ENCODE measurements around the gene P2RY4.
"Not testable (repeated sequence)": the region's sequence is repeated elsewhere in the genome, so short reads cannot be mapped to it uniquely, and the experiment has no call there.

P2RY4 gene

DNA sequence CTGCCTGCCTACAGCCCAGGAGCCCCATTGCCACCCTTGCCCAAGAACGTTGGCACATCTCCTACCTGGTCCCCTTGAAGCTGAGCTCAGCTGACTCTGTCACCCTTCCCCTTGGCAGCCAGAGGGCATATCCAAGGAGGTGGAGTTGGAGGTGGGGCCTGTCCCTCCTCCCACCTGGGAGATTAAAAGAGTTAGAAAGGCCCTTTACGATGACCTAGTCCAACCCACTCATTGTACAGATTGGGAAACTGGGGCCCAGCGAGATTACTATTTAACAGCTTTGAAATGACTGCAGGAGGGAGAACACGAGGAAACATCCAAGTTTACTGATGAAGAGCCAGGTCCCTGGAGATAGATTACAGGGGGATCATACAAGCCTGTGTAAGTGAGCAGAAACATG, at the start of gene P2RY4:
Gene P2RY4 (minus strand): TSS at position 101 of the 400 bp plus-strand sequence. CDS start 580 bp downstream, outside the sequence.
- DNase-seq, result no peak

- no peak for DNase-seq
Measured at GRCh38 chrX:70301716-70302115, 41.7 kb upstream of the P2RY4 start.

GRCh38 chrX:70293621-70294020, 33.6 kb upstream of the P2RY4 start:
- DNase-seq, result no peak

- DNase-seq, result no peak
Measured at GRCh38 chrX:70292788-70293187, 32.8 kb upstream of the P2RY4 start.

DNA sequence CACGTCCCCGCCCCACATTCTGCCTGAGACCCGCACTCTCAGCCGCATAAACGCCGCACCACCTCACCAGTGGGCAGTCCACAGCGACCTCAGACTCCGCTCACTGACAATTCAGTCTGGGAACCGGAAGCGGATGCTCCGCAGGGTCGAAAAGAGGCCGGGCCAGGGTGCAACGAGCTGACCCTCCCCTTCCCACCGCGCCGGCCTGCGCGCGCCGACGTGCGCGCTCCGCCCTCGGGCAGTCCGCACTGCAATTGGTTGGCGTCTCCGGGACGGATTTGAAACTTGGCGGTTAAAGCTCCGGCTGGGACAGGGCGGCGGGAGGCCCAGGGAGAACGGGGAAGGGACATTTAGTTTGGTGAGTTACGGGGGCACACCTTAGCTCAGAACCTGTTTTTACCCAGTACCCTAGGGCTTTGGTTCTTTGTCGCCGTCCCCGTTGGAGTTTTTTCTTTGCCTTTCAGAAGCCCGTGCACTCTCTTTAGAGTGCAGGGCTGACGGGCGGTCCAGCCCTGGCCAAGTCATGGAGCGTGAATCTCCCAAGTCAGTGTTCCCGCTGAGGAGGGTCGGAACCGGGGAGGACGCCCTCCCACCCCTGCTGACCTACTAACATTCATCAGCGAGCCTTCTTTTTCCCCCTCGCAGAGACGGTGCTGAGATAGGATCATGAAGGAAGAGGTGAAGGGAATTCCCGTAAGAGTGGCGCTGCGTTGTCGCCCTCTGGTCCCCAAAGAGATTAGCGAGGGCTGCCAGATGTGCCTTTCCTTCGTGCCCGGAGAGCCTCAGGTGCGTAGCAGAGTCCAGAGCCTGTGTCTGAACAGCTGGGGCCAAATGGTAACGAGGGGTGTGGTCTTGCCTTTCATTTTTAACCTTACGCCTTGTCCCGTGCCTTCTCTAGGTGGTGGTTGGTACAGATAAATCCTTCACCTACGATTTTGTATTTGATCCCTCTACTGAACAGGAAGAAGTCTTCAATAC, 30.1 kb upstream of the P2RY4 start, which contains the start of the genes KIF4A and PDZD11:
Gene KIF4A (plus strand): TSS at position 312 of the 978 bp plus-strand sequence. CDS start 355 bp downstream, at position 667.
Gene PDZD11 (minus strand): TSS at position 135 of the 978 bp plus-strand sequence. CDS start 586 bp downstream, outside the sequence.
- DNase-seq, result peak; percentile 55

GRCh38 chrX:70289168-70289792, 29.3 kb upstream of the P2RY4 start:
- no peak for DNase-seq

- DNase-seq, result no peak
Measured at GRCh38 chrX:70281951-70282350, 21.9 kb upstream of the P2RY4 start, which contains the start of gene RAB41. Gene RAB41 (plus strand): TSS chrX:70282172. CDS start chrX:70282218, 46 bp downstream.

- DNase-seq, result no peak
Measured at GRCh38 chrX:70280573-70280972, 20.6 kb upstream of the P2RY4 start.

DNA sequence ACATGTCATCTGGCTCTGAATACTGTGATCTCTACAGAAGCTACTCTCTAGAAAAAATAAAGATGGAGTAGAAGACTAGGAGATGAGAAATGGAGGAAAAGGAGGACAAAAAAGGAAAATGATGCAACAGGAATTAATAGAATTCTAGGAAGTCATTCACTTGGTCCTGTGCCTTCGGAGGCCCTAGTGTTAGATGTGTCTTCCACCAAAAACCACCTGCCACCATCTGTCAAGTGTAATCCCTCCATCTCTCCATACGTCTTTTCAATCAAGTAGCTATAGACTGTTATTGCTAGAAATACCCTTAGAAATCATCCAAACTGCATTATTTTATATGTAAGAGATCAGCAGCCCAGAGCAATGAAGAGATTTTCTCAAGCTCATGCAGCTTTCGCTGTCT, 19.1 kb upstream of the P2RY4 start:
- DNase-seq, result no peak

DNA sequence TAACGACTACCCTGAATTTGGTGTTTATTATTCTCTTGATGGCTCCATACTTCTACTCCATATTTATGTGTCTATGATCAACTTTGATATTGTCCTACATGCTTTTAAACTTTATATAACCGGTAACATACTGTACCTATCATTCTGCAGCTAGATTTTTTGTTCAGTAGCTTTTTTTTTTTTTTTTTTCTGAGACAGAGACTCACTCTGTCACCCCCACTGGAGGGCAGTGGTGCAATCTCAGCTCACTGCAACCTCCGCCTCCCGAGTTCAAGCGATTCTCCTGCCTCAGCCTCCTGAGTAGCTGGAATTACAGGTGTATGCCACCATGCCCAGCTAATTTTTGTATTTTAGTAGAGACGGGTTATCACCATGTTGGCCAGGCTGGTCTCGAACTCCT, 14.0 kb upstream of the P2RY4 start:
- not testable (repeated sequence) for DNase-seq

DNA sequence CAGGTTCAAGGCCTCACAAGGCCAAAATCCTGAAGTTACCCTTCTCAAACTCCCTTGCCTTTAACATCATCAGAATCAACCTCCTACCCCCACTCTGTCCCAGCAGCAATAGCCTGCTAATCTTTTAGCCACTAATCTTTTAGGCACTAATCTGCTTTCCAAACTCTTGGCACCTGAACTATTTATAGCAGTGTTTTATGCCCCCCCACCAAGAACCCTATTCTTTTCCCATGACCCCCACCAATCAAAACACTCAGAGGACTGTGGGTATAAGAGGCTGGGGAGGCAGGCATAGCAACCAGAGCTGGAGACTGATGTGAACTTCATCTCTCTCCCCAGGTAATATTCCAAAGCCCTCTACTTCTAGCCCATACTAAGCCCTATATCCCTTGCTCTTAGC, 8.0 kb upstream of the P2RY4 start, which contains the start of gene ARR3:
Gene ARR3 (plus strand): TSS at position 301 of the 400 bp plus-strand sequence. CDS start 1,052 bp downstream, outside the sequence.
- DNase-seq, result no peak

DNA sequence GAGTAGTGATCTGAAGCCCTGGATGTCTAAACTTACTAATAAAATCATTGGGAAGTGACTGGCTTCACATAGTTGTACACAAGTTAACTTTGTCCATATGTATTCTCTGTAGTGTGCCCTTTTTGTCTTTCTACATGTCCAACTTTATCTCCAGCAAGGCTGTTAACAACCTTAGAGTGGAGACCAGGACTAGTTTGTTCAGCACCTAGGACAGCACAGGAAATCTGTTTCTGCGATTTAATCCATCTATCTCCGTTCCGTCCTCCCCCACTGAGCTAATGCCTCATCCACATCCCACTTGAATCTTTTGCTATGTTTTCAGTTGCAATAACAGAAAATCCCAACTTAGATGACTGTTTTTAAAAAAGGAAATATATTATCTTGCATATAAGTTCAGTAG, 4.8 kb upstream of the P2RY4 start:
- no peak for DNase-seq

DNA sequence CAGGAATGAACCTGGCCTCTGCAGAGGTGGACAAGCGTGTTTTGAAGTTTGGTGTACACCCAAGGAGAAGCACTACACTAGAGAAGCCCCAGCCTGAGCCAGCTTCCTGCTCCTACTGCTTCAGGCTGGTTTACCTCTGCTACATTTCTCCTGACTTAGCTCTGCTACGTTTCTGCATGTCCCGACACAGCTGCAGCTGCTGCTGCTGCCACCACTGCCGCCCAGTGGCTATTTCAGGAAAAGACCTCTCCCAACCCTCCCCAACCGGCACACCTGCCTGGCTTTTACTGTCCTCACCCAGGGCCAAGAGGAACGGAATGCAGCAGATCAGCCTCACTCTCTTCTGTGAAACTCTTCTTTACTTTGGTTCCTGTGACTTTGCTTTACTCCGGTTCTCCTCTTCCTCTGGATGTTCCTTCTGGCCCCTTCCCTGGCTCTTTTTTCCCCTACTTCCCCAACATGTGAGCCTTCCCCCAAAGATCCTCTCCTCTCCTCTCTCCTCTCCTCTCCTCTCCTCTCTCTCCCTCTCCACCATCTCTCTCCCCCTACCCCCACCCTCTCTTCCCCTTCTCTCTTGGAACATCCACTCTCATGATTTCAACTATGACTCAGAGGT, 3.1 kb upstream of the P2RY4 start:
- DNase-seq, result no peak

DNA sequence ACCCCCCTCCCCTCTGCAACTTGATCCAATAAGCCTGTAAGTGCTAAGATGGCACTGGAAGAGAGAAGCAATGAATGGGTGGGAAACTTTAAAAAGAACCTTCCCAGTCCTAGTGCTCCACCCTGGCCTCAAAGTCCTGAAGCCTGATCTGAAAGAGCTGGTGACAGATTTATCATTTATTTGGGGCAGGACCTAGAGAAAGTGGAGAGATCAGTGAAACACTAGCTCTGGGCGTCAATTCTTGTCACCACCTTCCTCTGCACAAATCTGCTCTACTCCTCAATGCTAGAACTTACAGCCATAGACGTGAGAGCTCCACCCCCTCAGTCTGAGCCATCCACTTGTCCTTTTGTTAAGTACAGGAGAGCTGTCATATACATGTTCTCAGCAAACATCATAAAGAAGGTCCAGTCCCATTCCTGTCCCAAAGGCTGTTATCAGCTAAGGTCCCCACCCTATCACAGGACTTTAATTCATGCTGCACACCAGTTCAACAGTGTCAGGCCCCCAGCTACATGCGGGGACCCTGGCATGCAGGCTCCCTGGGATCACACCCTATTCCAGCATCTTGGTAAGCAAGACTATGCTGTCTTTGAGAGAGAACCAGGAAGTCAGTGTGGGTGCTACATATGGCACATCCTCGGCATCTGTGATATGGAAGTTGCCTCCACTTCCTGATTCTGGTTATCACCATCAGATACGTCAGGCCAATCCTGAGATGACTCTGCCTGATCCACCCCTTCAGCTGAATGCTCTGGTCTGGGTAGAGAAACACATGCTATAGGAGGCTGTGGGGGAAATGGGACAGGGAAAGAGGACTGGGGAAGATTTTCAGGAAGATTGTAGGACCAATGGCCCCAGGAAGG, 2.3 kb downstream of the P2RY4 start:
- DNase-seq, result no peak

- no peak for DNase-seq
Measured at GRCh38 chrX:70255452-70255851, 4.6 kb downstream of the P2RY4 start.

DNA sequence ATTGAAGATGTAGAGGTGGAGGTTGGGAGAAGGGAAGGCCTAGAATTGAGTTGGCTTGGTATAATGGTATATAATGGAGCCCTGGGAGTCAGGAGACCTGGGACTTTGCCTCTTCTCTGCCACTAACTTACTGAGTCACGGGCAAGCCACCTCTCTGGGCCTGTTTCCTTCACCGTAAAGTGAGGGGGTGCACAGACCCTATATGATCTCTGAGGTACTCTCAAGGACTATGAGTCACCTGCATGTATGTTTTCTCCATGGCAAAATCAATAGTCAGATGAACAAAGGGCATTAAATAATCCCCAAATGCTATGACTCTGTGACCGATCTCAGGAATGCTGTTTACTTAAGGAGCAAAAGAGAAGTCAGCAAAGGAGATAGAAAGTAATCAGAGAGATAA, 5.1 kb downstream of the P2RY4 start:
- DNase-seq, result no peak

DNA sequence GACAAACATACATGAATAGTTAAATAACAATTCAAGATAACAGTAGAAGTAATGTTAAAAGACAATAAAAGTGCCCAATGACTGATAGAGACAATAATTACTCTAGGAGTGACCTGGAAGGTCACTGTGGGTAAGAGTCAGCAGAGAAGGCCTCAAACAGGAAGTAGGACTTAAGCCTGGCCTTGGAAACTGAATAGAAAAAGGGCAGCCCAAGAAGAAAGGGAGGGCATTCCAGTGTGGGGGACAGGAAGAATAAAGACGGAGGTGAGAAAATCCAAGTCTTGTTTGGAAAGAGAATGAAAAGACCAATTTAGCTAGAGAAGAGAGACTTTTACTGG, 6.0 kb downstream of the P2RY4 start:
- DNase-seq, result no peak

DNA sequence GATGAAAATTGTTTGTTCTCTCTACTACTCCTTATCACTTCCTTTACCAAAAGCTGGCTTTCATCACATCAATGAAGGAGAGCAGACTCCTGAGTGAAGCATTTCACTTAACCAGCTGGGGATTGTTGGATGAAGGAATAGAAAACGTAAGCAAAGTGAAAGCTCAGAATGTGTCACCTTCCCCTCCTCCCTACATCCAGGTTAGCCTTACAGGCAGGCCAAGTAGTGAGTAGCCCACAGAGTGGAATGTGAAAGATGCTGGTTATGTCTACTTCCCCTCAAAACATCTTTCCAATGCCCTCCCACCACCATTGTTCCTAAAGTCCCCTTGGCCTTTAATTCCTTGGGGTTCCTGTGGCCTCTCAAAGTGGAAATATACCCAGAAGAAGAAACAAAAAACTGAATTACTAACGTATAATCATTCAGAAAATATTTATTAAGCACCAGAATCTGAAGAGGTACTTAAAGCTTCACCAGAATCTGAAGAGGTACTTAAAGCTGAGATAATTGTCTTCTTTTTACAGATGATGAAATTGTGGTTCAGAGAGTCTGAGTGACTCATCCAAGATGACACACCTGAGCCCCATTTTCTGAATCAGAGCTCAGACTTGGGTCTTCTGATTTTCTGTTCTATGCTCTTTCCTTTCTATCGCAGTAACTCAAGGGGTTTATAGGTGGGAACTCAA, 6.5 kb downstream of the P2RY4 start:
- no peak for DNase-seq

DNA sequence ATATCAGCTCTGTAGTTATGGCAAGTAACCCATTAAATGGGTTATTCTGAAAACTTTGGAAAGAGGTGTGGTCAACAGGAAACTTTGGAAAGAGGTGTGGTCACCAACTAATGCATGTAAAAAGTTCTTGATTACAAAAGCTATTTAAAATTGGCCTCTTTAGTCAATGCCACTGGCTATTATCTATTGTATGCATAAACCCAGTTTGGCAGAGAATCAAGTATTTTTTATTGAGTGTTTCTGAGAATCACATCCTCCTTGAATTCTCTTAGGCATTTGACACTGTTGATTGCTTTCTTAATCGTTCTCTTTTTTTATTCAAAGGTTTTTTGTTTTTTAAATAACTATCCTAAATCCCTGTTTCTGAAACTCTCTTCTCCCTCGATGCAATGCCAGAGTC, 7.5 kb downstream of the P2RY4 start:
- no peak for DNase-seq

- DNase-seq, result no peak
Measured at GRCh38 chrX:70247252-70247651, 12.8 kb downstream of the P2RY4 start.

GRCh38 chrX:70244881-70245280, 15.1 kb downstream of the P2RY4 start:
- DNase-seq, result no peak

DNA sequence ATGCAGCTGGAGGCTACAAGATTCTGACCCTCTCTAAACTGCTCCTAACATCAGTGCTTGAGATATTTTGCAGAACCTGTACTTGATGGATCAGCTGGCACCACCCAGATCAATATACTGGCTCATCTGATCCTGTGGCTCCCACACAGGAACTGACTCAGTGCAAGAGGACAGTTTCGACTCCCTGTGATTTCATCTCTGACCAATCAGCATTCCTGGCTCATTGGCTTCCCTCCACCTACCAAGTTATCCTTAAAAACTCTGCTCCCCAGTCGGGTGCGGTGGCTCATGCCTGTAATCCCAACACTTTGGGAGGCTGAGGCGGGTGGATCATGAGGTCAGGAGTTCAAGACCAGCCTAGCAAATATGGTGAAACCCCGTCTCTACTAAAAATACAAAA, 16.4 kb downstream of the P2RY4 start:
- not testable (repeated sequence) for DNase-seq

Data from NCI-H1048 (cell line).